HepG2 (cell line): ENCODE results near the gene EYA2.

ENCODE experiments used
- MAZ ChIP-seq, 2 experiments: sonication (generic) in 1 of 2; formaldehyde crosslinking in 1 of 2; IDR thresholded peaks; 2 replicates each; pipeline versions ENCODE4 v1.5.0 to v1.6.1; 2012 to 2020; ENCODE audit warnings: low read depth in 2 of 2, mild to moderate bottlenecking in 2 of 2, borderline replicate concordance in 1 of 2, improper control_type of control experiment in 1 of 2, low read length in 1 of 2, missing genetic modification reagents in 1 of 2, moderate library complexity in 1 of 2
- SIN3A ChIP-seq: IDR thresholded peaks from 2 replicates; pipeline ENCODE4 v1.6.1; 2011; ENCODE audit warnings: low read depth, mild to moderate bottlenecking, control low read depth, low read length, borderline replicate concordance
- TAF1 ChIP-seq: sonication (generic); formaldehyde crosslinking; IDR thresholded peaks from 2 replicates; pipeline ENCODE4 v1.4.0; 2020; ENCODE audit warnings: missing genetic modification reagents
- ZNF263 ChIP-seq: sonication (generic); formaldehyde crosslinking; IDR thresholded peaks from 2 replicates; pipeline ENCODE4 v1.4.0; 2020; ENCODE audit warnings: missing genetic modification reagents
- ZNF280B ChIP-seq: sonication (generic); formaldehyde crosslinking; IDR thresholded peaks from 2 replicates; pipeline ENCODE4 v1.5.0; 2020; ENCODE audit warnings: missing genetic modification reagents, mild to moderate bottlenecking, borderline replicate concordance
- ZNF577 ChIP-seq: sonication (generic); formaldehyde crosslinking; IDR thresholded peaks from 2 replicates; pipeline ENCODE4 v1.4.0; 2020; ENCODE audit warnings: mild to moderate bottlenecking, low read depth, missing genetic modification reagents, borderline replicate concordance

DNA sequence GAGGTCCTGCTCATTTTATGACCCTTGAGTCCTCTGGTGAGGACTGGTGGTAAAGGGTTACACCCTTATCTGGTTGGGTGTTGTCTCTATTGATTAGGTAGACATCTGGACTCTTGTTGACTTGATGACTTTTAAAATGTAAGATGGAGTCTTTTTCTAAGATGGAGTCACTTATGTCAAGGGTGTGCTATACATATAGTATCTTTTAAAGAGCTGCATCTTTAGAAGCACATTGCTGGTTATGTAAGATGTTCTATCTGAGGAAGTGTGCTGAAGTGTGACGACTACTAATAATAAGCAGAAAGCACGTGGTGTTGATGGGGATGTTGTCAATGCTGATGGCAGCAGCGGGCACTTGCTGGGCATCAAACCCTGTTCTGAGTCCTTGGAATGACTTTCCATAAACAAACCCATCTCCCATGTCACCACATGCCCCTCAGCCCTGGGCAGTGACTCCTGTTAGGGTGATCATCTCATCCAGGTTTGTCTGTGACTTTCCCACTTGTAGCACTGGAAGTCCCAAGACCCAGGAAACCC lies 229.6 kb downstream of the EYA2 start:
- no peak for TF ChIP-seq TAF1 (CRISPR knock-in tag)
- TF ChIP-seq ZNF577 (CRISPR knock-in tag) = no peak
- no peak for TF ChIP-seq ZNF280B
- TF ChIP-seq MAZ (IDR thresholded peaks at IDR 0.05; ENCODE audit: borderline replicate concordance, low read depth, low read length) = no peak
- no peak for TF ChIP-seq MAZ (CRISPR knock-in tag; IDR thresholded peaks at IDR 0.05; ENCODE audit: low read depth)
- TF ChIP-seq ZNF263 (CRISPR knock-in tag) = no peak
- TF ChIP-seq SIN3A = no peak
